Measurements from ENCODE around the gene PCDHGA5.

GRCh38 chr5:141362719-141363118 is 1.2 kb upstream of the PCDHGA5 start:
- TF ChIP-seq ZNF274 (IDR thresholded peaks at IDR 0.05; ENCODE audit: low read depth, low read length) (no peak), YY1 (IDR thresholded peaks at IDR 0.05; ENCODE audit: insufficient read depth, insufficient read length) (no peak)
